ENCODE results near the gene CDK5RAP1.

DNA sequence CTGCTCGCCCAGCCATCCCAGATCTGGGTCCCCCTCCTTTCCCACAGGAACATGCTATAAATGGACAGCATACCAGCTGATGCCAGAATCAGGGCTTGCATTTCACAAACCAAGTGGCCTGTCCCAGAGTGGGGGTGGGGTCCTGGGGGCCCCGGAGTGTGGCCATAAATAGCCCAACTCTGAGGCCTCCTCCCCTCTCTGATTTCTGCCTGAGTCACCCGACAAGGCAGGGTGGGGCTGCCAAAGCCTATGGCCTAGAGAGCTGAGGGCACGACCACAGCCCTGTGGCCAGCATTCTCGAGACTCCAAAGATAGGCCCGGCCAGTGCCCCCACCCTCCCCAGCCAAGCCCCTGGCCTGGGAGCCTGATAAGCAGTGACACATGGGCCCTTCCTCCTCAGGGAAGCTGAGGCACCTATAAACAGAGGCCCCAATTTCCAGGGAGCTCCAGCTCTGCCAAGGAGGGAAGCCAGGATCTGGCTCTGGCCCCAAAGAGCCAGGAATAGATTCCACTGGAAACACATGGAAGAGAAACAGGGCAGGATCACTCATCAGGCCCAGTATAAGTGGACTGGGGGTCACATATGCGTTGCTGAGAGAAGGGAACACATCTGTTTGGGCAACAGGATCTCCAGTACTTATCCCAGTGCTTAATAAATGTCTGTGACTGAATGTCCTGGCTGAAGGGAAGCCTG lies 22.0 kb upstream of the CDK5RAP1 start:
- TF ChIP-seq, protein P1, sequence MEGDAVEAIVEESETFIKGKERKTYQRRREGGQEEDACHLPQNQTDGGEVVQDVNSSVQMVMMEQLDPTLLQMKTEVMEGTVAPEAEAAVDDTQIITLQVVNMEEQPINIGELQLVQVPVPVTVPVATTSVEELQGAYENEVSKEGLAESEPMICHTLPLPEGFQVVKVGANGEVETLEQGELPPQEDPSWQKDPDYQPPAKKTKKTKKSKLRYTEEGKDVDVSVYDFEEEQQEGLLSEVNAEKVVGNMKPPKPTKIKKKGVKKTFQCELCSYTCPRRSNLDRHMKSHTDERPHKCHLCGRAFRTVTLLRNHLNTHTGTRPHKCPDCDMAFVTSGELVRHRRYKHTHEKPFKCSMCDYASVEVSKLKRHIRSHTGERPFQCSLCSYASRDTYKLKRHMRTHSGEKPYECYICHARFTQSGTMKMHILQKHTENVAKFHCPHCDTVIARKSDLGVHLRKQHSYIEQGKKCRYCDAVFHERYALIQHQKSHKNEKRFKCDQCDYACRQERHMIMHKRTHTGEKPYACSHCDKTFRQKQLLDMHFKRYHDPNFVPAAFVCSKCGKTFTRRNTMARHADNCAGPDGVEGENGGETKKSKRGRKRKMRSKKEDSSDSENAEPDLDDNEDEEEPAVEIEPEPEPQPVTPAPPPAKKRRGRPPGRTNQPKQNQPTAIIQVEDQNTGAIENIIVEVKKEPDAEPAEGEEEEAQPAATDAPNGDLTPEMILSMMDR (conservative IDR thresholded peaks at IDR 0.05; ENCODE audit: low read depth, low read length): no peak
- TF ChIP-seq EZH2 (IDR thresholded peaks at IDR 0.05; ENCODE audit: low read length, unreplicated experiment) (no peak), EZH2phosphoT487 (IDR thresholded peaks at IDR 0.05; ENCODE audit: borderline replicate concordance, low read length) (no peak)

Measured in PC-3 (cell line).